Hepatocyte (in vitro differentiated cells): Measurements from ENCODE around the gene NUDT15. TPM values are rescaled to one million over a fixed set of nuclear protein-coding genes. Genes with fewer than 3 reads are reported as not detected.

Experiments
- DNase-seq: peaks from one replicate; pipeline ENCODE4 v3.0.0-alpha.2; 2016; ENCODE audit warnings: low spot score
- H2AFZ ChIP-seq: fragments of 200-600 bp; sonication (generic); 2 replicates; pipeline ENCODE4 v1.6.0; 2016; ENCODE audit warnings: antibody characterized with exemption, mild to moderate bottlenecking
- H3K27ac ChIP-seq: fragments of 200-600 bp; sonication (generic); 2 replicates; pipeline ENCODE4 v1.5.1; 2016; ENCODE audit warnings: mild to moderate bottlenecking
- H3K27me3 ChIP-seq: fragments of 200-600 bp; sonication (generic); 2 replicates; pipeline ENCODE4 v1.6.1; 2016
- H3K36me3 ChIP-seq: fragments of 200-600 bp; sonication (generic); replicated peaks from 2 replicates; pipeline ENCODE4 v1.5.1; 2016; ENCODE audit warnings: low read depth; ENCODE audit not compliant: insufficient read depth
- H3K4me1 ChIP-seq: fragments of 200-600 bp; sonication (generic); 2 replicates; pipeline ENCODE4 v1.5.1; 2016; ENCODE audit warnings: mild to moderate bottlenecking, moderate library complexity; ENCODE audit not compliant: insufficient read depth
- H3K4me2 ChIP-seq: fragments of 200-600 bp; sonication (generic); 2 replicates; pipeline ENCODE4 v1.6.0; 2016
- H3K4me3 ChIP-seq: fragments of 200-600 bp; sonication (generic); 2 replicates; pipeline ENCODE4 v1.5.1; 2016; ENCODE audit warnings: mild to moderate bottlenecking
- H3K79me2 ChIP-seq: fragments of 200-600 bp; sonication (generic); 2 replicates; pipeline ENCODE4 v1.6.0; 2017; ENCODE audit warnings: mild to moderate bottlenecking
- H3K9me2 ChIP-seq: fragments of 200-600 bp; sonication (generic); replicated peaks from 2 replicates; pipeline ENCODE4 v1.6.0; 2017; ENCODE audit warnings: mild to moderate bottlenecking; ENCODE audit not compliant: insufficient read depth
- H3K9me3 ChIP-seq: fragments of 200-600 bp; sonication (generic); 2 replicates; pipeline ENCODE4 v1.5.1; 2016; ENCODE audit warnings: low read depth, mild to moderate bottlenecking
- H4K20me1 ChIP-seq: fragments of 200-600 bp; sonication (generic); 2 replicates; pipeline ENCODE4 v1.6.0; 2016; ENCODE audit warnings: mild to moderate bottlenecking; ENCODE audit not compliant: insufficient read depth, poor library complexity, severe bottlenecking
- CTCF ChIP-seq: fragments of 200-600 bp; sonication (generic); IDR thresholded peaks from 2 replicates; pipeline ENCODE4 v1.5.1; 2016; ENCODE audit warnings: antibody characterized with exemption, mild to moderate bottlenecking; ENCODE audit not compliant: poor library complexity
- EZH2 ChIP-seq: fragments of 200-600 bp; sonication (generic); IDR thresholded peaks from 2 replicates; pipeline ENCODE4 v1.6.1; 2016; ENCODE audit warnings: antibody characterized with exemption, mild to moderate bottlenecking, borderline replicate concordance
- EZH2phosphoT487 ChIP-seq: fragments of 200-600 bp; sonication (generic); IDR thresholded peaks from one replicate; pipeline ENCODE4 v1.6.1; 2018; ENCODE audit warnings: antibody characterized with exemption, mild to moderate bottlenecking, low read depth, moderate library complexity; ENCODE audit not compliant: unreplicated experiment, severe bottlenecking
- WGBS: methylation state at CpG from one replicate; pipeline ENCODE4 v1.1.6; 2016; ENCODE audit warnings: low lambda C conversion rate; ENCODE audit errors: missing lambda C conversion rate; 5-methylcytosine and 5-hydroxymethylcytosine counted together
- polyA plus RNA-seq: library from polyadenylated mRNA; unstranded; fragments of >200 nt; fragmentation: Nextera tagmentation; extraction: Ambion mirVana; gene quantifications from 2 replicates; pipeline ENCODE4 v1.2.1, GENCODE V29; 2016
- total RNA-seq: library from RNA; depleted of rRNA; stranded (reverse); fragments of >200 nt; gene quantifications from 2 replicates; pipeline ENCODE4 v1.2.3, GENCODE V29; 2014

Gene NUDT15
- total and polyA plus RNA-seq, 2 experiments from 2014 or later = 16.8 to 17.7 TPM

- Histone ChIP-seq H3K27me3 (no peaks in the 10 kb centered on the region), H3K36me3 (no peaks in the 10 kb centered on the region), H3K79me2 (no peaks in the 10 kb centered on the region), H2AFZ (no peak overlapping the region), H3K9me3 (no peaks in the 10 kb centered on the region), H3K4me1 (no peaks in the 10 kb centered on the region), H3K27ac (no peak overlapping the region), H3K4me3 (no peak overlapping the region), H4K20me1 (no peaks in the 10 kb centered on the region), H3K4me2 (no peak overlapping the region), H3K9me2 (no peaks in the 10 kb centered on the region)
- no peak for DNase-seq
- TF ChIP-seq EZH2 (no peak), CTCF (no peak), EZH2phosphoT487 (no peak)
Observed at GRCh38 chr13:48043789-48044503, 6.4 kb downstream of the NUDT15 start.

- Histone ChIP-seq H3K4me2 (no peak overlapping the region), H3K9me3 (no peaks in the 10 kb centered on the region), H3K27ac (no peak overlapping the region), H2AFZ (no peak overlapping the region), H3K9me2 (no peaks in the 10 kb centered on the region), H3K4me1 (no peaks in the 10 kb centered on the region), H3K4me3 (no peak overlapping the region), H3K36me3 (no peaks in the 10 kb centered on the region), H4K20me1 (no peaks in the 10 kb centered on the region), H3K79me2 (no peaks in the 10 kb centered on the region), H3K27me3 (no peaks in the 10 kb centered on the region)
- WGBS = 93% methylated on average over 3 of the region's 3 CpGs
- TF ChIP-seq CTCF = no peak
- no peak for TF ChIP-seq EZH2
- no peak for TF ChIP-seq EZH2phosphoT487
- no peak for DNase-seq
Observed at GRCh38 chr13:48050550-48050949, 13.0 kb downstream of the NUDT15 start.

GRCh38 chr13:48054601-48055000 lies 17.1 kb downstream of the NUDT15 start:
- Histone ChIP-seq H3K4me1 (no peaks in the 10 kb centered on the region), H3K4me3 (no peak overlapping the region), H3K9me2 (no peaks in the 10 kb centered on the region), H3K27me3 (no peaks in the 10 kb centered on the region), H3K36me3 (no peaks in the 10 kb centered on the region), H3K27ac (no peak overlapping the region), H3K4me2 (no peak overlapping the region), H3K79me2 (no peaks in the 10 kb centered on the region), H4K20me1 (no peaks in the 10 kb centered on the region), H2AFZ (no peak overlapping the region), H3K9me3 (no peaks in the 10 kb centered on the region)
- no peak for DNase-seq
- WGBS = 91% methylated on average over 6 of the region's 6 CpGs
- no peak for TF ChIP-seq EZH2phosphoT487
- no peak for TF ChIP-seq CTCF
- TF ChIP-seq EZH2 = no peak
